Retinal pigment epithelial cell (primary cell): Measurements from ENCODE around the gene FOCAD.

Source experiments
- DNase-seq: peaks from one replicate; pipeline ENCODE4 v3.0.0-alpha.2; 2010; ENCODE audit warnings: low read depth
- H3K4me3 ChIP-seq: 2 replicates; pipeline ENCODE4 v1.5.1; 2011; ENCODE audit warnings: mild to moderate bottlenecking, low read length, control low read depth, moderate library complexity
- CTCF ChIP-seq: conservative IDR thresholded peaks from 2 replicates; pipeline ENCODE4 v1.5.1; 2011; ENCODE audit warnings: low read depth, low read length, control low read depth, inconsistent platforms

The FOCAD gene

GRCh38 chr9:20898885-20899554, 215.0 kb downstream of the FOCAD start:
- no peak for DNase-seq
- H3K4me3 ChIP-seq: no peak overlapping the region
- TF ChIP-seq CTCF: no peak

GRCh38 chr9:20903212-20903611, 219.2 kb downstream of the FOCAD start:
- no peak for TF ChIP-seq CTCF
- no peak overlapping the region for H3K4me3 ChIP-seq

GRCh38 chr9:20904995-20905394, 220.9 kb downstream of the FOCAD start:
- TF ChIP-seq CTCF: no peak
- no peak overlapping the region for H3K4me3 ChIP-seq
- DNase-seq: peak; percentile 77

More at GRCh38 chr9:20903212-20903611, 219.2 kb downstream of the FOCAD start:
- DNase-seq: no peak

GRCh38 chr9:20906326-20906725, 222.3 kb downstream of the FOCAD start:
- no peak for DNase-seq
- TF ChIP-seq CTCF: no peak
- H3K4me3 ChIP-seq: no peak overlapping the region

- DNase-seq: no peak
- H3K4me3 ChIP-seq: no peak overlapping the region
- no peak for TF ChIP-seq CTCF
Observed at GRCh38 chr9:20908461-20908860, 224.4 kb downstream of the FOCAD start.

GRCh38 chr9:20914556-20914955, 230.5 kb downstream of the FOCAD start:
- no peak for DNase-seq
- H3K4me3 ChIP-seq: no peak overlapping the region
- TF ChIP-seq CTCF: no peak

- DNase-seq: no peak
- no peak for TF ChIP-seq CTCF
- H3K4me3 ChIP-seq: no peak overlapping the region
Observed at GRCh38 chr9:20921362-20921761, 237.3 kb downstream of the FOCAD start.
